Smooth muscle cell (in vitro differentiated cells): ENCODE measurements around the gene NEO1. TPM values are rescaled to one million over a fixed set of nuclear protein-coding genes. Genes with fewer than 3 reads are reported as not detected.

ENCODE experiments used
- DNase-seq: peaks from one replicate; lab custom pipeline; 2025; ENCODE audit not compliant: unreplicated experiment; lab: John Stamatoyannopoulos, UW
- H2AFZ ChIP-seq: fragments of 200-600 bp; sonication (generic); 2 replicates; pipeline ENCODE4 v1.6.0; 2016; ENCODE audit warnings: antibody characterized with exemption, low read depth, mild to moderate bottlenecking
- H3F3A ChIP-seq: fragments of 200-600 bp; sonication (generic); 2 replicates; pipeline ENCODE4 v1.6.0; 2017; ENCODE audit warnings: antibody characterized with exemption, low read depth
- H3K27ac ChIP-seq: fragments of 200-600 bp; sonication (generic); 2 replicates; pipeline ENCODE4 v1.5.1; 2016; ENCODE audit warnings: low read depth, mild to moderate bottlenecking
- H3K27me3 ChIP-seq: fragments of 200-600 bp; sonication (generic); 2 replicates; pipeline ENCODE4 v1.6.1; 2016; ENCODE audit warnings: low read depth, mild to moderate bottlenecking
- H3K36me3 ChIP-seq: fragments of 200-600 bp; sonication (generic); 2 replicates; pipeline ENCODE4 v1.5.1; 2016; ENCODE audit warnings: low read depth
- H3K4me1 ChIP-seq: fragments of 200-600 bp; sonication (generic); 2 replicates; pipeline ENCODE4 v1.5.1; 2016; ENCODE audit warnings: low read depth
- H3K4me2 ChIP-seq: fragments of 200-600 bp; sonication (generic); 2 replicates; pipeline ENCODE4 v1.6.0; 2016; ENCODE audit warnings: mild to moderate bottlenecking
- H3K4me3 ChIP-seq: fragments of 200-600 bp; sonication (generic); 2 replicates; pipeline ENCODE4 v1.5.1; 2016; ENCODE audit warnings: mild to moderate bottlenecking
- H3K79me2 ChIP-seq: fragments of 200-600 bp; sonication (generic); 2 replicates; pipeline ENCODE4 v1.6.0; 2016; ENCODE audit warnings: low read depth, mild to moderate bottlenecking
- H3K9ac ChIP-seq: fragments of 200-600 bp; sonication (generic); 2 replicates; pipeline ENCODE4 v1.6.0; 2016; ENCODE audit warnings: low read depth
- H3K9me3 ChIP-seq: fragments of 200-600 bp; sonication (generic); replicated peaks from 2 replicates; pipeline ENCODE4 v1.5.1; 2016; ENCODE audit warnings: low read depth
- H4K20me1 ChIP-seq: fragments of 200-600 bp; sonication (generic); 2 replicates; pipeline ENCODE4 v1.6.0; 2016; ENCODE audit warnings: low read depth
- WGBS: methylation state at CpG from one replicate; pipeline ENCODE4 v1.1.7; 2016; ENCODE audit warnings: low lambda C conversion rate; 5-methylcytosine and 5-hydroxymethylcytosine counted together
- polyA plus RNA-seq: library from polyadenylated mRNA; unstranded; fragments of >200 nt; fragmentation: Nextera tagmentation; extraction: Ambion mirVana; gene quantifications from 2 replicates; pipeline ENCODE4 v1.2.1, GENCODE V29; 2016
- total RNA-seq: library from RNA; depleted of rRNA; stranded (reverse); fragments of >200 nt; gene quantifications from 2 replicates; pipeline ENCODE4 v1.2.3, GENCODE V29; 2014
- TF ChIP-seq, protein P1 (sequence below): fragments of 200-600 bp; sonication (generic); IDR thresholded peaks from 2 replicates; pipeline ENCODE4 v1.5.1; 2017; ENCODE audit warnings: borderline replicate concordance, mild to moderate bottlenecking, antibody characterized with exemption; ENCODE audit not compliant: insufficient read depth, poor library complexity, severe bottlenecking

Gene NEO1
- total and polyA plus RNA-seq, 2 experiments from 2014 or later: 4.9 to 21.8 TPM

DNA sequence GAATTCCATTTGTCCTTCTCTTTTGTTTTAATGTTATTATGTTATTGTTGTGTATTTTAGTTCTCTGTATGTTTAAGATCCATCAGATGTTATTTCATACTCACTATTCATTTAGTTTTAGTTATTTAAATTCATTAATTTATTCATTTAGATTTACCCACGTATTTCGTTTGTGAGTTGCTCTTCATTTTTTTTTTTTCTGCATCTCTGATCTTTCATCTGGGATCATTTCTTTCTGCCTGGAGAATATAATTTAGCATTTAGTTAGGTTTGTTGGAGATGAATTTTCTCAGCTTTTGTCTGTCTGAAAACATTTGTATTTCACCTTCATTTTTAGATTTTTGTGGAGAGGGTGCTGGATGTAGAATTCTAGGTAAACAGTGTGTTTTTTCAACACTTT is 12.9 kb downstream of the NEO1 start:
- 93% methylated on average over 2 of the region's 2 CpGs for WGBS
- TF ChIP-seq, protein P1, sequence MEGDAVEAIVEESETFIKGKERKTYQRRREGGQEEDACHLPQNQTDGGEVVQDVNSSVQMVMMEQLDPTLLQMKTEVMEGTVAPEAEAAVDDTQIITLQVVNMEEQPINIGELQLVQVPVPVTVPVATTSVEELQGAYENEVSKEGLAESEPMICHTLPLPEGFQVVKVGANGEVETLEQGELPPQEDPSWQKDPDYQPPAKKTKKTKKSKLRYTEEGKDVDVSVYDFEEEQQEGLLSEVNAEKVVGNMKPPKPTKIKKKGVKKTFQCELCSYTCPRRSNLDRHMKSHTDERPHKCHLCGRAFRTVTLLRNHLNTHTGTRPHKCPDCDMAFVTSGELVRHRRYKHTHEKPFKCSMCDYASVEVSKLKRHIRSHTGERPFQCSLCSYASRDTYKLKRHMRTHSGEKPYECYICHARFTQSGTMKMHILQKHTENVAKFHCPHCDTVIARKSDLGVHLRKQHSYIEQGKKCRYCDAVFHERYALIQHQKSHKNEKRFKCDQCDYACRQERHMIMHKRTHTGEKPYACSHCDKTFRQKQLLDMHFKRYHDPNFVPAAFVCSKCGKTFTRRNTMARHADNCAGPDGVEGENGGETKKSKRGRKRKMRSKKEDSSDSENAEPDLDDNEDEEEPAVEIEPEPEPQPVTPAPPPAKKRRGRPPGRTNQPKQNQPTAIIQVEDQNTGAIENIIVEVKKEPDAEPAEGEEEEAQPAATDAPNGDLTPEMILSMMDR: no peak
- Histone ChIP-seq H3K4me2 (no peak overlapping the region), H3K4me3 (no peak overlapping the region), H3K9ac (no peak overlapping the region), H3K9me3 (no peaks in the 10 kb centered on the region), H3K36me3 (no peaks in the 10 kb centered on the region), H3F3A (no peaks in the 10 kb centered on the region), H3K27me3 (peaks cover 21% of the 10 kb centered on the region), H3K79me2 (no peaks in the 10 kb centered on the region), H3K4me1 (no peaks in the 10 kb centered on the region), H2AFZ (no peak overlapping the region), H4K20me1 (peaks cover 75% of the 10 kb centered on the region), H3K27ac (no peak overlapping the region)
- DNase-seq: no peak

DNA sequence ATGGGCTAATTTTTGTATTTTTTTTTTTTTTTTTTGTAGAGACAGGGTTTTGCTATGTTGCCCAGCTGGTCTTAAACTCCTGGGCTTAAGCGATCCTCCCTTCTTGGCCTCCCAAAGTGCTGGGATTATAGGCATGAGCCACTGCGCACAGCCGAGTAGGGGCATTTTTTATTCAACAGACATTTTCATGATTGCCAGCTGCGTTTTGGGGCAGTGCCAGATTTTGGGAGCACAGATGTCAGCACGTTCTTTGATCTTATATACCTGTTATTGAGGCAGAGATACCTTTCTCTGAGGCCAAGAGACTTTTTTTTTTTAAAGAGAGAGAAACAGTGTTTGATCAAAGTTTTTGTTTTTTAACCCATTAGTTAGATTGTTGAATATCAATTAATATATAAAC is 16.8 kb downstream of the NEO1 start:
- H4K20me1 ChIP-seq: peaks cover 57% of the 10 kb centered on the region
- peaks cover 6% of the 10 kb centered on the region for H3K27me3 ChIP-seq
- no peak overlapping the region for H3K4me3 ChIP-seq
- no peak overlapping the region for H3K4me2 ChIP-seq
- H3K27ac ChIP-seq: no peak overlapping the region
- no peak overlapping the region for H3K9ac ChIP-seq
- TF ChIP-seq, protein P1: no peak
- no peak for DNase-seq
- no peaks in the 10 kb centered on the region for H3K4me1 ChIP-seq
- H3K9me3 ChIP-seq: no peaks in the 10 kb centered on the region
- H3F3A ChIP-seq: no peaks in the 10 kb centered on the region
- H2AFZ ChIP-seq: no peak overlapping the region
- no peaks in the 10 kb centered on the region for H3K36me3 ChIP-seq
- no peaks in the 10 kb centered on the region for H3K79me2 ChIP-seq
- 90% methylated on average over 5 of the region's 5 CpGs for WGBS

DNA sequence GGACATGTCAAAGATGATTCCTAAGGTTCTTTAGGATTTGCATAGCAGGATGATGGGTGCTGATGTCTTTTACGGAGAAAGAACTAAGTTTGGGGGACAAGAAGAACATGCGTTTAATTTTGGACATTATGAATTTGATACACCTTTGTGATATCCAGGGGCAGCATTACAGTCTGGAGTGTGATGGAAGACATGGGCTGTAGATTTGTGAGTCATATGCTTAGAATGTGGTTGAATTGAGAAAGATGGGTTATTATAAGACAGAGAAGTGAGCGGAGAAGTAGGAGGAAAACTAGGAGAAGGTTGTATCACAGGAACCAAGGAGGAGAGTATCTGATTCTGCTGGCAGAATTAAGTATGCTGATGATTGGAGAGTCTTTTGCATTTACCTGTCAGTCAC is 20.6 kb downstream of the NEO1 start:
- Histone ChIP-seq H3K36me3 (no peaks in the 10 kb centered on the region), H3K4me3 (no peak overlapping the region), H3F3A (no peaks in the 10 kb centered on the region), H3K27me3 (peaks cover 4% of the 10 kb centered on the region), H3K4me1 (no peaks in the 10 kb centered on the region), H4K20me1 (peaks cover 52% of the 10 kb centered on the region), H3K4me2 (no peak overlapping the region), H3K9ac (no peak overlapping the region), H2AFZ (no peak overlapping the region), H3K9me3 (no peaks in the 10 kb centered on the region), H3K27ac (no peak overlapping the region), H3K79me2 (no peaks in the 10 kb centered on the region)
- WGBS: 92% methylated on average over 3 of the region's 3 CpGs
- DNase-seq: no peak
- TF ChIP-seq, protein P1: no peak

DNA sequence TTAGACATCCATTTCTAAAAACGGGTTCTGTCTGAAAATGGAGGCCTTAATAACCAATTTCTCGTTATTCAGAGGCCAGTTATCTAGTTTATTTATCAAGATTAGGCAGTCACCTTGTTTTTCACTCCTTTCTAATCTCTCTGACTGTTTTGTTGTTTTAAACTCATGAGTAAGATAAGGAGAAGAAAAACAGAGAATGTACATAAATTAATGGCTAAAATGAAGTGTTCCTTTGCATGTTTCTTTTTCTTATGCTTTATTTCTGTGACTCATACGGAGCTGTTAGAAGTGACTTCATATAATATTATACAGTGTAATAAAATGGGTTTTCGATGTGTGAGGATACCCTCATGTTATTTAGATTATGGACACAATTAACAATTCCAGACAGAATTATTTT is 22.0 kb downstream of the NEO1 start:
- no peaks in the 10 kb centered on the region for H3K36me3 ChIP-seq
- no peak for DNase-seq
- no peak overlapping the region for H3K9ac ChIP-seq
- H3K4me2 ChIP-seq: no peak overlapping the region
- TF ChIP-seq, protein P1: no peak
- peaks cover 45% of the 10 kb centered on the region for H4K20me1 ChIP-seq
- H3K27ac ChIP-seq: no peak overlapping the region
- 79% methylated on average over 4 of the region's 4 CpGs for WGBS
- H3K4me1 ChIP-seq: peaks cover 11% of the 10 kb centered on the region
- no peaks in the 10 kb centered on the region for H3K79me2 ChIP-seq
- H3F3A ChIP-seq: no peaks in the 10 kb centered on the region
- no peak overlapping the region for H2AFZ ChIP-seq
- no peak overlapping the region for H3K4me3 ChIP-seq
- no peaks in the 10 kb centered on the region for H3K9me3 ChIP-seq
- H3K27me3 ChIP-seq: peaks cover 4% of the 10 kb centered on the region
